Transverse colon (tissue), 4 donors: ENCODE results near the gene CA6. TPM values are rescaled to one million over a fixed set of nuclear protein-coding genes. Genes with fewer than 3 reads are reported as not detected.
"Not testable (repeated sequence)": the region's sequence is repeated elsewhere in the genome, so short reads cannot be mapped to it uniquely, and the experiment has no call there.

ENCODE experiments used
- DNase-seq: peaks from one replicate; pipeline ENCODE4 v3.0.0-alpha.2; 2019
- H3K27ac ChIP-seq, 4 donors: fragments of 200-600 bp; sonication (generic); 2 replicates each; pipeline ENCODE4 v1.5.1; 2016 to 2018; ENCODE audit warnings: inconsistent platforms in 4 of 4
- H3K27me3 ChIP-seq: fragments of 200-600 bp; sonication (generic); 2 replicates; pipeline ENCODE4 v1.5.1; 2017; ENCODE audit warnings: inconsistent platforms
- H3K36me3 ChIP-seq, 4 donors: fragments of 200-600 bp; sonication (generic); 2 replicates each; pipeline ENCODE4 v1.5.1; 2017 to 2019; ENCODE audit warnings: inconsistent platforms in 4 of 4
- H3K4me1 ChIP-seq, 4 donors: fragments of 200-600 bp; sonication (generic); 2 replicates each; pipeline ENCODE4 v1.5.1; 2017 to 2020; ENCODE audit warnings: inconsistent platforms in 4 of 4
- H3K4me3 ChIP-seq, 4 donors: fragments of 200-600 bp; sonication (generic); 1 replicate in 1 of 4; 2 replicates in 3 of 4; pipeline versions ENCODE4 v1.5.1 to v1.6.1; 2017 to 2019; ENCODE audit warnings: inconsistent platforms in 4 of 4
- H3K9me3 ChIP-seq, 2 donors: fragments of 200-600 bp; sonication (generic); 2 replicates each; pipeline ENCODE4 v1.5.1; 2017 to 2019; ENCODE audit warnings: inconsistent platforms in 2 of 2
- EP300 ChIP-seq: sonication (generic); formaldehyde crosslinking; IDR thresholded peaks from one replicate; pipeline ENCODE4 v1.6.1; 2017; ENCODE audit warnings: antibody characterized with exemption, low read depth
- POLR2A ChIP-seq: fragments of 450-650 bp; IDR thresholded peaks from one replicate; pipeline ENCODE4 v1.6.1; 2016; ENCODE audit warnings: antibody characterized with exemption, mild to moderate bottlenecking, moderate library complexity
- POLR2AphosphoS5 ChIP-seq, 3 donors: sonication (generic); formaldehyde crosslinking; IDR thresholded peaks; one replicate each; pipeline ENCODE4 v1.6.1; 2016; ENCODE audit warnings: antibody characterized with exemption in 3 of 3
- WGBS, 2 donors: methylation state at CpG; one replicate each; pipeline ENCODE4 v1.1.5; 2018; ENCODE audit warnings: low coverage in 1 of 2; 5-methylcytosine and 5-hydroxymethylcytosine counted together
- in situ Hi-C, 4 donors: fragments of 200-750 bp; cut with MboI; loops; one replicate each; pipeline versions ENCODE4 v1.15.0 to v1.15.1; 2017; ENCODE audit warnings: low sequenced_read_pairs in 3 of 4, low pct_ligation_motif_present in 1 of 4, low pct_unique_long_range_greater_than_20kb in 1 of 4
- intact Hi-C: fragments of 100-400 bp; cut with DNase I; formaldehyde crosslinking; loops from one replicate; pipeline ENCODE4 v1.15.1; 2023; ENCODE audit warnings: low total_unique reads
- total RNA-seq, 4 donors: library from RNA; depleted of rRNA; stranded (reverse); fragments of >200 nt; gene quantifications; one replicate each; pipeline ENCODE4 v1.1.0, GENCODE V29; 2016
- TF ChIP-seq, protein P1 (sequence below), 5 experiments: fragments of 200-600 bp in 3 of 5; fragments of 450-650 bp in 2 of 5; sonication (generic) in 3 of 5; IDR thresholded peaks; 1 replicate in 2 of 5; 2 replicates in 3 of 5; pipeline ENCODE4 v1.5.1; 2016 to 2017; ENCODE audit warnings: antibody characterized with exemption in 5 of 5, inconsistent platforms in 3 of 5, mild to moderate bottlenecking in 2 of 5, moderate library complexity in 1 of 5

Gene CA6
- total RNA-seq: not detected

GRCh38 chr1:8945568-8945967 lies at the start of gene CA6:
Gene CA6, plus strand, starts transcription at chr1:8945868. Its CDS starts 19 bp downstream, at chr1:8945887.
- WGBS, 2 donors: 93% methylated on average over 8 of the region's 8 CpGs; no CpG with 5 or more reads in 1 of the 2 donors
- no peak within 1 kb of the TSS for H3K27ac ChIP-seq
- intact Hi-C loops: no loop called here

DNA sequence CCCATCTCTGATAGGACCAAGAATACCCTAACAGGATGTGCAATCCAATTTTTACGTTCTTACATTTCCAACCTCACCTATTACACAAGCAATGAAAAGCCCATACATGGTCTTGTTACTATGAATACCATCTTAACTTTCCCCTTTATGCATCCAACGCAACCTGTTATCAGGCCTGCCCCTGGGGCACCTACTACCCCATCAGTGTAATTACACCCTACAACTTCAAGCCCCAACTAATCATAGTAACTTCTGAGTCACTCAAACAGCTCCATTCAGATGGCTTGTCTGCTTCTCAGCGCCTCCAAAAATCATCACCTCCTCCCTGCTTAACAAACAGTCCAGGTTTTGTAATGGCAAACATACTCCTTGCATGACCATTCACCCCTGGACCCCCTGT lies 48.9 kb upstream of the CA6 start:
- H3K27ac ChIP-seq, in situ Hi-C loops, H3K9me3 ChIP-seq, intact Hi-C loops, H3K4me3 ChIP-seq, H3K4me1 ChIP-seq, H3K27me3 ChIP-seq, DNase-seq, H3K36me3 ChIP-seq: not testable (repeated sequence)
- WGBS, 2 donors: 89 to 100% methylated on average over 3 of the region's 3 CpGs

More at GRCh38 chr1:8945568-8945967, at the start of gene CA6:
- H3K27me3 ChIP-seq: no peaks in the 10 kb centered on the region
- TF ChIP-seq POLR2A (no peak), EP300 (no peak), POLR2AphosphoS5 (IDR thresholded peaks at IDR 0.05) (no peak)
- TF ChIP-seq, protein P1, sequence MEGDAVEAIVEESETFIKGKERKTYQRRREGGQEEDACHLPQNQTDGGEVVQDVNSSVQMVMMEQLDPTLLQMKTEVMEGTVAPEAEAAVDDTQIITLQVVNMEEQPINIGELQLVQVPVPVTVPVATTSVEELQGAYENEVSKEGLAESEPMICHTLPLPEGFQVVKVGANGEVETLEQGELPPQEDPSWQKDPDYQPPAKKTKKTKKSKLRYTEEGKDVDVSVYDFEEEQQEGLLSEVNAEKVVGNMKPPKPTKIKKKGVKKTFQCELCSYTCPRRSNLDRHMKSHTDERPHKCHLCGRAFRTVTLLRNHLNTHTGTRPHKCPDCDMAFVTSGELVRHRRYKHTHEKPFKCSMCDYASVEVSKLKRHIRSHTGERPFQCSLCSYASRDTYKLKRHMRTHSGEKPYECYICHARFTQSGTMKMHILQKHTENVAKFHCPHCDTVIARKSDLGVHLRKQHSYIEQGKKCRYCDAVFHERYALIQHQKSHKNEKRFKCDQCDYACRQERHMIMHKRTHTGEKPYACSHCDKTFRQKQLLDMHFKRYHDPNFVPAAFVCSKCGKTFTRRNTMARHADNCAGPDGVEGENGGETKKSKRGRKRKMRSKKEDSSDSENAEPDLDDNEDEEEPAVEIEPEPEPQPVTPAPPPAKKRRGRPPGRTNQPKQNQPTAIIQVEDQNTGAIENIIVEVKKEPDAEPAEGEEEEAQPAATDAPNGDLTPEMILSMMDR (IDR thresholded peaks at IDR 0.05): no peak
- H3K4me1 ChIP-seq: no peaks in the 10 kb centered on the region
- in situ Hi-C loops: no loop called here
- DNase-seq: no peak
- H3K36me3 ChIP-seq: no peaks in the 10 kb centered on the region
- H3K4me3 ChIP-seq: no peak within 1 kb of the TSS
- no peaks in the 10 kb centered on the region for H3K9me3 ChIP-seq

DNA sequence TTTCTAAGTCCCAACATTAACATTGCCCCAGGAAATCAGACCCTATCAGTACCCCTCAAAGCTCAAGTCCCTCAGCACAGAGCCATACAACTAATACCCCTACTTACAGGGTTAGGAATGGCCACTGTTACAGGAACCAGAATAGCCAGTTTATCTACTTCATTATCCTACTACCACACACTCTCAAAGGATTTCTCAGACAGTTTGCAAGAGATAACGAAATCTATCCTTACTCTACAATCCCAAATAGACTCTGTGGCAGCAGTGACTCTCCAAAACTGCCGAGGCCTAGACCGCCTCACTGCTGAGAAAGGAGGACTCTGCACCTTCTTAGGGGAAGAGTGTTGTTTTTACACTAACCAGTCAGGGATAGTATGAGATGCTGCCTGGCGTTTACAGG lies 48.2 kb upstream of the CA6 start:
- in situ Hi-C loops, H3K27ac ChIP-seq, H3K4me3 ChIP-seq, H3K4me1 ChIP-seq, H3K27me3 ChIP-seq, H3K36me3 ChIP-seq, H3K9me3 ChIP-seq, DNase-seq, intact Hi-C loops: not testable (repeated sequence)
- 50 to 82% methylated on average over 2 to 4 of the region's 4 CpGs for WGBS, 2 donors

GRCh38 chr1:8898418-8898817 lies 47.2 kb upstream of the CA6 start:
- in situ Hi-C loops, H3K27ac ChIP-seq, H3K27me3 ChIP-seq, H3K9me3 ChIP-seq, H3K4me3 ChIP-seq, H3K4me1 ChIP-seq, DNase-seq, H3K36me3 ChIP-seq, intact Hi-C loops: not testable (repeated sequence)
- WGBS, 2 donors: 88 to 95% methylated on average over 3 to 5 of the region's 5 CpGs

GRCh38 chr1:8899046-8899445 lies 46.6 kb upstream of the CA6 start:
- Histone ChIP-seq H3K4me1 (peaks cover 0 to 5% (median 0%) of the 10 kb centered on the region in 4 donors), H3K9me3 (no peaks in the 10 kb centered on the region), H3K27ac (no peak overlapping the region), H3K4me3 (no peak overlapping the region), H3K36me3 (no peaks in the 10 kb centered on the region), H3K27me3 (no peaks in the 10 kb centered on the region)
- TF ChIP-seq POLR2AphosphoS5 (IDR thresholded peaks at IDR 0.05) (no peak), EP300 (no peak), POLR2A (no peak)
- TF ChIP-seq, protein P1 (IDR thresholded peaks at IDR 0.05): no peak
- intact Hi-C loops (no loop called here), in situ Hi-C loops (no loop called here)
- 86 to 96% methylated on average over 2 to 7 of the region's 7 CpGs for WGBS, 2 donors
- DNase-seq: no peak

- H3K36me3 ChIP-seq, H3K27ac ChIP-seq, H3K4me1 ChIP-seq, H3K27me3 ChIP-seq, H3K4me3 ChIP-seq, DNase-seq, in situ Hi-C loops, H3K9me3 ChIP-seq: not testable (repeated sequence)
- intact Hi-C loops: loop anchor here (5.0 kb wide), 1 partner anchor 1292 kb away; no protein-coding TSS in a partner anchor
- 84 to 100% methylated on average over 2 to 4 of the region's 4 CpGs for WGBS, 2 donors
These were observed 45.0 kb upstream of the CA6 start for GRCh38 chr1:8900684-8901083.
